Upper lobe of left lung (tissue), 4 donors: ENCODE results near the gene ZNF549.
"Not testable (repeated sequence)": the region's sequence is repeated elsewhere in the genome, so short reads cannot be mapped to it uniquely, and the experiment has no call there.

Experiments
- POLR2A ChIP-seq, 4 donors: fragments of 450-650 bp; IDR thresholded peaks; one replicate each; pipeline ENCODE4 v1.5.1; 2016 to 2017; ENCODE audit warnings: antibody characterized with exemption in 4 of 4, mild to moderate bottlenecking in 2 of 4
- POLR2AphosphoS5 ChIP-seq, 2 donors: sonication (generic); formaldehyde crosslinking; IDR thresholded peaks; one replicate each; pipeline ENCODE4 v1.5.1; 2017; ENCODE audit warnings: antibody characterized with exemption in 2 of 2
- TF ChIP-seq, protein P1 (sequence below), 6 experiments: fragments of 450-650 bp in 4 of 6; fragments of 200-600 bp in 2 of 6; sonication (generic) in 2 of 6; IDR thresholded peaks; one replicate each; pipeline ENCODE4 v1.5.1; 2016 to 2019; ENCODE audit warnings: antibody characterized with exemption in 6 of 6

DNA sequence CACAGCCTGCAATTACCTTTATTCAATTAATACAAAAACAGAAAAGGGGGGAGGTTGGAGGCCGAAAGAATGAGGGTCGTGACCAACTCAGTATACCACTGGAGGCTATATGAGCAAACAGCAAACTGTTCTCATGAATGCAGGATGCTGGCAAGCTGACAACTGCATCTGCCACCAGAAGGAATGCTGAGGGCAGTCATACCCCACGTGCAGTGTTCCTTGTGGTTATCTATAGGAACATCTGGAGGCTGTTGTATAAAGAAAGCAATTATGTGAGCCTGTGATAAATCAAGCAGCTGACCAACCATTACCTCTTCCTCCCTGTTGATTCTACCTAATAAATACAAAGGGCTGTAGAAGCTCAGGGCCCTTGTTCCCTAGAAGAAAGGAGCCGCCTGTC, 9.1 kb upstream of the ZNF549 start:
- TF ChIP-seq, protein P1, sequence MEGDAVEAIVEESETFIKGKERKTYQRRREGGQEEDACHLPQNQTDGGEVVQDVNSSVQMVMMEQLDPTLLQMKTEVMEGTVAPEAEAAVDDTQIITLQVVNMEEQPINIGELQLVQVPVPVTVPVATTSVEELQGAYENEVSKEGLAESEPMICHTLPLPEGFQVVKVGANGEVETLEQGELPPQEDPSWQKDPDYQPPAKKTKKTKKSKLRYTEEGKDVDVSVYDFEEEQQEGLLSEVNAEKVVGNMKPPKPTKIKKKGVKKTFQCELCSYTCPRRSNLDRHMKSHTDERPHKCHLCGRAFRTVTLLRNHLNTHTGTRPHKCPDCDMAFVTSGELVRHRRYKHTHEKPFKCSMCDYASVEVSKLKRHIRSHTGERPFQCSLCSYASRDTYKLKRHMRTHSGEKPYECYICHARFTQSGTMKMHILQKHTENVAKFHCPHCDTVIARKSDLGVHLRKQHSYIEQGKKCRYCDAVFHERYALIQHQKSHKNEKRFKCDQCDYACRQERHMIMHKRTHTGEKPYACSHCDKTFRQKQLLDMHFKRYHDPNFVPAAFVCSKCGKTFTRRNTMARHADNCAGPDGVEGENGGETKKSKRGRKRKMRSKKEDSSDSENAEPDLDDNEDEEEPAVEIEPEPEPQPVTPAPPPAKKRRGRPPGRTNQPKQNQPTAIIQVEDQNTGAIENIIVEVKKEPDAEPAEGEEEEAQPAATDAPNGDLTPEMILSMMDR (IDR thresholded peaks at IDR 0.05) = not testable (repeated sequence)
- TF ChIP-seq POLR2A, POLR2AphosphoS5 (IDR thresholded peaks at IDR 0.05): not testable (repeated sequence)
